Chondrocyte (in vitro differentiated cells): Measurements from ENCODE around the gene LBH. TPM values are rescaled to one million over a fixed set of nuclear protein-coding genes. Genes with fewer than 3 reads are reported as not detected.

ENCODE experiments used
- DNase-seq: peaks from one replicate; pipeline ENCODE4 v3.0.0; 2021; ENCODE audit warnings: mixed read lengths, low spot score
- H3K27ac Mint-ChIP-seq: one replicate; pipeline ENCODE4 v1.8.0; 2021; ENCODE audit warnings: mild to moderate bottlenecking, moderate library complexity, mixed read lengths; ENCODE audit not compliant: unreplicated experiment
- H3K27me3 Mint-ChIP-seq: 2 replicates; pipeline ENCODE4 v1.8.0; 2021; ENCODE audit warnings: low read depth, mixed read lengths
- H3K36me3 Mint-ChIP-seq: 2 replicates; pipeline ENCODE4 v1.8.0; 2021; ENCODE audit warnings: low read depth, mixed read lengths
- H3K4me1 Mint-ChIP-seq: 2 replicates; pipeline ENCODE4 v1.8.0; 2021; ENCODE audit warnings: low read depth, mild to moderate bottlenecking, mixed read lengths
- H3K4me3 Mint-ChIP-seq: one replicate; pipeline ENCODE4 v1.8.0; 2021; ENCODE audit warnings: mild to moderate bottlenecking, moderate library complexity, mixed read lengths; ENCODE audit not compliant: unreplicated experiment
- H3K9me3 Mint-ChIP-seq: 2 replicates; pipeline ENCODE4 v1.8.0; 2021; ENCODE audit warnings: low read depth, mixed read lengths
- CTCF ChIP-seq: fragments of 200-600 bp; sonication (generic); IDR thresholded peaks from 2 replicates; pipeline ENCODE4 v1.5.0; 2021; ENCODE audit warnings: antibody characterized with exemption, mild to moderate bottlenecking, moderate library complexity
- total RNA-seq: library from RNA; stranded (reverse); gene quantifications from 3 replicates; pipeline ENCODE4 v1.2.1, GENCODE V29; 2021

The LBH gene
- total RNA-seq, 1 donor from 2014 or later = 88.8 TPM

GRCh38 chr2:30243231-30243630, 11.9 kb downstream of the LBH start:
- Mint-ChIP-seq H3K27ac (no peak overlapping the region), H3K36me3 (peaks cover 37% of the 10 kb centered on the region)

GRCh38 chr2:30245364-30245763, 14.0 kb downstream of the LBH start:
- Mint-ChIP-seq H3K36me3 (peaks cover 22% of the 10 kb centered on the region), H3K27ac (no peak overlapping the region), H3K4me3 (no peak overlapping the region), H3K4me1 (peaks cover 27% of the 10 kb centered on the region), H3K9me3 (no peaks in the 10 kb centered on the region), H3K27me3 (no peaks in the 10 kb centered on the region)
- no peak for DNase-seq
- no peak for TF ChIP-seq CTCF

More at GRCh38 chr2:30243231-30243630, 11.9 kb downstream of the LBH start:
- Mint-ChIP-seq H3K4me3 (no peak overlapping the region), H3K27me3 (no peaks in the 10 kb centered on the region), H3K9me3 (no peaks in the 10 kb centered on the region), H3K4me1 (peaks cover 31% of the 10 kb centered on the region)
- no peak for TF ChIP-seq CTCF
- DNase-seq = no peak

- no peak for DNase-seq
- no peaks in the 10 kb centered on the region for H3K9me3 Mint-ChIP-seq
- TF ChIP-seq CTCF = no peak
- peaks cover 10% of the 10 kb centered on the region for H3K36me3 Mint-ChIP-seq
- H3K27me3 Mint-ChIP-seq = no peaks in the 10 kb centered on the region
- peaks cover 40% of the 10 kb centered on the region for H3K4me1 Mint-ChIP-seq
- no peak overlapping the region for H3K27ac Mint-ChIP-seq
- H3K4me3 Mint-ChIP-seq = no peak overlapping the region
Observed at GRCh38 chr2:30248791-30249190, 17.5 kb downstream of the LBH start.

- TF ChIP-seq CTCF = no peak
- Mint-ChIP-seq H3K9me3 (no peaks in the 10 kb centered on the region), H3K36me3 (peaks cover 10% of the 10 kb centered on the region), H3K4me3 (no peak overlapping the region), H3K4me1 (peaks cover 44% of the 10 kb centered on the region), H3K27me3 (no peaks in the 10 kb centered on the region), H3K27ac (no peak overlapping the region)
- no peak for DNase-seq
Observed at GRCh38 chr2:30249354-30249753, 18.0 kb downstream of the LBH start.

GRCh38 chr2:30250421-30250820, 19.1 kb downstream of the LBH start:
- H3K4me1 Mint-ChIP-seq = peaks cover 44% of the 10 kb centered on the region

More at GRCh38 chr2:30250421-30250820, 19.1 kb downstream of the LBH start:
- no peaks in the 10 kb centered on the region for H3K27me3 Mint-ChIP-seq
- peaks cover 10% of the 10 kb centered on the region for H3K36me3 Mint-ChIP-seq
- H3K4me3 Mint-ChIP-seq = no peak overlapping the region
- DNase-seq = no peak
- TF ChIP-seq CTCF = no peak
- no peak overlapping the region for H3K27ac Mint-ChIP-seq
- no peaks in the 10 kb centered on the region for H3K9me3 Mint-ChIP-seq
